GM12878 (cell line): ENCODE measurements around the gene CHST4. TPM values are rescaled to one million over a fixed set of nuclear protein-coding genes. Genes with fewer than 3 reads are reported as not detected.

ENCODE experiments used
- ATAC-seq: fragments of 200-7000 bp; cut with Tn5 transposase; 3 replicates; pipeline ENCODE4 v1.9.1; 2020; ENCODE audit warnings: mild to moderate bottlenecking, moderate library complexity
- BruUV-seq: library from RNA; stranded (reverse); fragments of 400-500 nt; replicated peaks from 2 replicates; lab custom pipeline; 2021; lab: Mats Ljungman, UMichigan
- CTCF ChIA-PET: fragments of 300-600 bp; sonication (Branson Sonifier 250); formaldehyde crosslinking; extraction: SDS; loops from one replicate; lab custom pipeline; 2021; ENCODE audit warnings: inconsistent platforms; lab: Yijun Ruan, JAX
- POLR2A ChIA-PET: fragments of 350-600 bp; formaldehyde crosslinking; extraction: SDS; loops from one replicate; lab custom pipeline; 2021; ENCODE audit warnings: inconsistent platforms; lab: Charles Lee
- RAD21 ChIA-PET: fragments of 300-600 bp; sonication (Branson Sonifier 250); formaldehyde crosslinking; loops from one replicate; lab custom pipeline; 2023; ENCODE audit warnings: antibody characterized with exemption; ENCODE audit not compliant: unreplicated experiment; lab: Charles Lee
- SMC1A ChIA-PET: fragments of 300-600 bp; sonication (Branson Sonifier 250); formaldehyde crosslinking; loops from one replicate; lab custom pipeline; 2023; ENCODE audit not compliant: unreplicated experiment, uncharacterized antibody; lab: Charles Lee
- DNase-seq: peaks from one replicate; pipeline ENCODE4 v3.0.0-alpha.2; 2011; ENCODE audit warnings: low read depth, low spot score
- FAIRE-seq: peaks from 3 replicates; lab custom pipeline; 2011; peaks lifted over from hg19 to GRCh38; lab: Jason Lieb, UNC
- H2AFZ ChIP-seq: 2 replicates; pipeline ENCODE4 v1.6.0; 2011; ENCODE audit warnings: low read depth, low read length, control low read depth; ENCODE audit not compliant: control insufficient read depth
- H3K27ac ChIP-seq: 2 replicates; pipeline ENCODE4 v1.5.1; 2011; ENCODE audit warnings: control low read depth; ENCODE audit not compliant: control insufficient read depth, insufficient read depth
- H3K27me3 ChIP-seq, 2 experiments: replicated peaks in 1 of 2; 2 replicates each; pipeline versions ENCODE4 v1.6.0 to v1.6.1; 2011; ENCODE audit warnings: low read length in 1 of 2; ENCODE audit not compliant: control insufficient read depth in 2 of 2, insufficient read depth in 2 of 2
- H3K36me3 ChIP-seq, 2 experiments: 2 replicates each; pipeline ENCODE4 v1.5.1; 2011; ENCODE audit warnings: low read length in 1 of 2; ENCODE audit not compliant: control insufficient read depth in 2 of 2, insufficient read depth in 2 of 2
- H3K4me1 ChIP-seq: 2 replicates; pipeline ENCODE4 v1.6.1; 2011; ENCODE audit warnings: mild to moderate bottlenecking, low read length, moderate library complexity, mixed read lengths; ENCODE audit not compliant: control insufficient read depth, insufficient read depth
- H3K4me2 ChIP-seq: 2 replicates; pipeline ENCODE4 v1.6.0; 2011; ENCODE audit warnings: control low read depth; ENCODE audit not compliant: control insufficient read depth, insufficient read depth
- H3K4me3 ChIP-seq: fragments of 200-600 bp; sonication (generic); 2 replicates; pipeline ENCODE4 v1.5.1; 2016
- H3K79me2 ChIP-seq: 2 replicates; pipeline ENCODE4 v1.6.0; 2011; ENCODE audit warnings: low read length; ENCODE audit not compliant: control insufficient read depth, insufficient read depth
- H3K9ac ChIP-seq: 2 replicates; pipeline ENCODE4 v1.8.0; 2011; ENCODE audit warnings: low read length, control low read depth, mixed read lengths; ENCODE audit not compliant: control insufficient read depth, insufficient read depth
- H3K9me3 ChIP-seq: replicated peaks from 3 replicates; pipeline ENCODE4 v1.5.1; 2011; ENCODE audit warnings: mild to moderate bottlenecking, low read length; ENCODE audit not compliant: control insufficient read depth, insufficient read depth
- H4K20me1 ChIP-seq: 2 replicates; pipeline ENCODE4 v1.6.0; 2011; ENCODE audit not compliant: control insufficient read depth, insufficient read depth
- CTCF ChIP-seq, 3 experiments: IDR thresholded peaks in 2 of 3; conservative IDR thresholded peaks in 1 of 3; 2 replicates each; pipeline ENCODE4 v1.5.1; 2011; ENCODE audit warnings: low read depth in 3 of 3, low read length in 3 of 3, mild to moderate bottlenecking in 3 of 3, control low read depth in 2 of 3, moderate library complexity in 2 of 3, inconsistent platforms in 1 of 3, mixed read lengths in 1 of 3; ENCODE audit not compliant: control insufficient read depth in 2 of 3, insufficient read depth in 1 of 3; ENCODE audit errors: extremely low read depth in 1 of 3
- IRF5 ChIP-seq: fragments of 450-650 bp; IDR thresholded peaks from 2 replicates; pipeline ENCODE4 v1.6.1; 2017; ENCODE audit warnings: borderline replicate concordance
- JUND ChIP-seq: IDR thresholded peaks from 2 replicates; pipeline ENCODE4 v1.6.1; 2012; ENCODE audit warnings: low read depth, mild to moderate bottlenecking, low read length, improper control_type of control experiment, moderate library complexity
- PRDM15 ChIP-seq: fragments of 450-650 bp; formaldehyde crosslinking; IDR thresholded peaks from 2 replicates; pipeline ENCODE4 v1.4.0; 2020; ENCODE audit warnings: mild to moderate bottlenecking, moderate library complexity
- RELA ChIP-seq: fragments of 450-650 bp; IDR thresholded peaks from 2 replicates; pipeline ENCODE4 v1.8.0; 2014; ENCODE audit warnings: borderline replicate concordance; ENCODE audit not compliant: partially characterized antibody
- SIX5 ChIP-seq: IDR thresholded peaks from 2 replicates; pipeline ENCODE4 v1.6.1; 2011; ENCODE audit warnings: mild to moderate bottlenecking, low read depth, low read length, moderate library complexity; ENCODE audit not compliant: severe bottlenecking
- TAF1 ChIP-seq: IDR thresholded peaks from 2 replicates; pipeline ENCODE4 v1.6.1; 2011; ENCODE audit warnings: mild to moderate bottlenecking, low read depth, low read length, borderline replicate concordance
- USF2 ChIP-seq: IDR thresholded peaks from 2 replicates; pipeline ENCODE4 v1.6.1; 2011; ENCODE audit warnings: low read depth, low read length, improper control_type of control experiment, borderline replicate concordance
- ZBED1 ChIP-seq: IDR thresholded peaks from 2 replicates; pipeline ENCODE4 v1.6.1; 2016; ENCODE audit warnings: borderline replicate concordance
- WGBS: methylation state at CpG from one replicate; pipeline ENCODE4 v1.1.6; 2016; ENCODE audit warnings: low lambda C conversion rate; ENCODE audit not compliant: insufficient replicate concordance, insufficient coverage; ENCODE audit errors: missing lambda C conversion rate; 5-methylcytosine and 5-hydroxymethylcytosine counted together
- in situ Hi-C: fragments of 300-500 bp; cut with MboI; formaldehyde crosslinking; loops from 9 replicates; pipeline ENCODE4 v1.14.3; 2018; ENCODE audit warnings: mixed read lengths
- intact Hi-C: fragments of 100-400 bp; cut with micrococcal nuclease; formaldehyde crosslinking; loops from one replicate; pipeline ENCODE4 v1.14.2; 2022; ENCODE audit not compliant: unreplicated experiment
- polyA plus RNA-seq, 11 experiments: library from polyadenylated mRNA; depleted of rRNA in 4 of 11; unstranded in 6 of 11; stranded (reverse) in 5 of 11; fragments of >200 nt; fragmentation: Nextera tagmentation in 4 of 11; fragmentation: Illumina TruSeq in 1 of 11; extraction: Ambion mirVana in 4 of 11; extraction: Trizol in 1 of 11; gene quantifications; 1 replicate in 1 of 11; 2 replicates in 10 of 11; pipeline versions ENCODE4 v1.2.1 to v1.2.3, GENCODE V29; 2011 to 2016; ENCODE audit warnings: inconsistent platforms in 2 of 11, missing spikeins in 2 of 11, low read depth in 1 of 11
- total RNA-seq, 4 experiments: library from RNA; depleted of rRNA in 3 of 4; stranded (reverse); fragments of >200 nt in 3 of 4; fragmentation: Illumina TruSeq in 1 of 4; extraction: Trizol in 1 of 4; gene quantifications; 2 replicates each; pipeline versions ENCODE4 v1.2.1 to v1.2.3, GENCODE V29; 2013 to 2021

CHST4 gene
- total and polyA plus RNA-seq, 10 of the 15 experiments (the other 5 are each of a cell fraction or from before 2014, with no cell fraction given): 0.10 to 1.7 (median 0.79) TPM

DNA sequence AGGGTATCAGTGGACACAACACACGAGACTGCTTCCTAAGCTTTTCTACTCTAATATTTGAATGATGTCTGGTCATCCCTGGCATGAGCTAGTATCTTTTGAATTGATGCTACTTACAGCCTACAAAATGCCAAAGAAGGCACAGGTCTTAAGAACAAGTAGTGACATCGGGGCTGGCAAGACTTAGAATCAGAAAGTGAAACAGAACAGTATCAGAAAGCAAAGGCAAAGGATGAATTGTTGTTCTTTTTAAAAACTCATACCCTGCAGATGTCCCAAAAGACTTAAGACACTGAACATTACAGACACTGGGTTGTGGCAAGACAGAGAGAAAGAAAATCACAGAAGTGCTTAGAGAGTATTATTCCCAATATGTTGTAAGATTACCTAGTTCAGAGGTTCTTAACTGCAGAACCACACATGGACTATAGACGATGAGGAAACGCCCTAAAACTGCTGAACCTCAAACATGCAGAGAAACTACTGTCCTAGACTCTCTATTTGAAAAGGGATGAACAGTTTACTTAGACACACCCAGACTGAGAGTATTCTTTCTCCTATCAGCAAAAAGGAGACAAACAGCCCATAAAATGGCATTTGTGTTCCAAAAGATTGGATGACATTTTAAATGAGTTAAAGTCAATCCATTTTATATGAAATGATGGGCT, 49.6 kb upstream of the CHST4 start:
- RAD21 ChIA-PET: no interaction called here

More for the DNA sequence above, 49.6 kb upstream of the CHST4 start:
- no peak for ATAC-seq
- TF ChIP-seq SIX5: no peak
- no peak for TF ChIP-seq RELA
- no peak for TF ChIP-seq PRDM15 (CRISPR knock-in tag)
- TF ChIP-seq CTCF (IDR thresholded peaks at IDR 0.05 in 2 of 3, conservative IDR thresholded peaks at IDR 0.05 in 1 of 3; ENCODE audit: control insufficient read depth in 2 of 3, extremely low read depth in 1 of 3, insufficient read depth in 1 of 3, low read depth in 3 of 3, low read length in 3 of 3): no peak
- TF ChIP-seq IRF5: no peak
- no peak for TF ChIP-seq JUND
- no peak for TF ChIP-seq USF2
- TF ChIP-seq ZBED1: no peak
- no peak for TF ChIP-seq TAF1
- Histone ChIP-seq H3K79me2 (no peaks in the 10 kb centered on the region), H3K27me3 (no peaks in the 10 kb centered on the region), H3K36me3 (no peaks in the 10 kb centered on the region), H4K20me1 (no peaks in the 10 kb centered on the region), H3K4me1 (no peaks in the 10 kb centered on the region; the same call in 1 of the 2 replicates), H3K4me2 (peak overlapping the region; percentile 57), H3K9me3 (no peaks in the 10 kb centered on the region), H3K9ac (no peak overlapping the region), H3K27ac (peak overlapping the region; percentile 28; the same call in 1 of the 2 replicates), H3K4me3 (no peak overlapping the region), H2AFZ (peak overlapping the region; percentile 60)
- in situ Hi-C loops (no loop called here), intact Hi-C loops (no loop called here)
- no TSS peak for BruUV-seq
- 65% methylated on average over 4 of the region's 4 CpGs for WGBS
- ChIA-PET POLR2A (no interaction called here), CTCF (interaction anchor here (0.5 to 1.3 kb wide), 2 partner anchors 23 to 74 kb away, joined by 3 to 6 read pairs; no protein-coding TSS in a partner anchor), SMC1A (interaction anchor here (1.1 to 1.2 kb wide), 2 partner anchors 13 kb away, joined by 3 to 4 read pairs; no protein-coding TSS in a partner anchor)
- no peak for FAIRE-seq
- no peak for DNase-seq
